ENCODE measurements around the gene ADD1. TPM values are rescaled to one million over a fixed set of nuclear protein-coding genes. Genes with fewer than 3 reads are reported as not detected.

The ADD1 gene
- total RNA-seq, 1 experiment from 2014 or later = 163 TPM

DNA sequence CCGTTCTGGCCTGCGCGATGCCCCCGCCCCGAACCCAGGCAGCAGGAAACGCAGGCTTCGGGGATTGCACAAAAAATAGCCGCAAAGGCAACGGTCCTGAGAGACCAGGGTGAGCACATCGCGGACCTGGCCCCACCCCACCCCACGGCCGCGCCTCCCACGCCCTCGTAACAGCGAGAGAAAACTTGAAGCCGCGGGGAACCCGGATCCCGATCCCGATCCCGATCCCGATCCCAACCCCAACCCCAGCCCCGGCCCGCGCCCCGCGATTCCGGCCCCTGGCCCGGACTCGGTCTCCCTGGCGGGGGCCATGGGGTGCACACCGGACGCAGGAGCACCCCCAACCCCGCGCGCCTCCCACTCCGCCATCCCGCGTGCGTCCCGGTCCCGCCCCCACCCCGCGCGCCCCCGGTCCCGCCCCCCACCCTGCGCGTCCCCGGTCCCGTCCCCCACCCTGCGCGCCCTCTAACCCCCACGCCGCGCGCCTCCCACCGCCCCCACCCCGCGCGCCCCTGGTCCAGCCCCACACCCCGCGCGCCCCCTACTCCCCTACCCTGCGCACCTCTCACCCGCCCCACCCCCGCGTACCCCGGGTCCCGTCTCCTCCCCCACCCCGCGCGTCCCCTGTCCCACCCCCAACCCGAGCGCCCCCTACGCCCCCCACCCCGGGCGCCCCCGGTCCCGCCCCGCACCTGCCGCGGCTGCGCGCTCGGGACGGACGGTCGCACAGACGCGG, 90.6 kb downstream of the ADD1 start:
- Mint-ChIP-seq H3K27ac (no peak overlapping the region), H3K36me3 (ENCODE audit: insufficient read depth in 1 of 3, low read depth in 3 of 3) (peaks cover 20 to 61% (median 46%) of the 10 kb centered on the region in 3 experiments; a peak in 6 of 7 replicates), H3K27me3 (ENCODE audit: low read depth) (no peaks in the 10 kb centered on the region; the same call in 1 of the 2 replicates), H3K4me1 (peaks cover 28 to 30% of the 10 kb centered on the region in 2 experiments), H3K4me3 (peak overlapping the region; percentile 81 to 89), H3K9me3 (no peaks in the 10 kb centered on the region)
- Histone ChIP-seq H3K14ac (ENCODE audit: insufficient read depth, low read length) (no peak overlapping the region), H2BK120ac (ENCODE audit: low read depth, low read length, poor library complexity, severe bottlenecking) (no peak overlapping the region), H3T11ph (ENCODE audit: low read length) (no peak overlapping the region), H3K9ac (ENCODE audit: extremely low read depth, insufficient read length, low read length) (no peak overlapping the region), H3K4ac (ENCODE audit: low read depth, low read length) (no peak overlapping the region), H2BK12ac (ENCODE audit: insufficient read length, low read depth, low read length) (no peak overlapping the region), H4K91ac (ENCODE audit: insufficient read length, low read depth, low read length) (no peak overlapping the region), H3K27me3 (ENCODE audit: insufficient read depth, low read length) (no peaks in the 10 kb centered on the region), H3K79me1 (ENCODE audit: insufficient read depth, low read depth, low read length, poor library complexity, severe bottlenecking) (no peaks in the 10 kb centered on the region), H3K4me1 (ENCODE audit: insufficient read depth, low read length) (no peaks in the 10 kb centered on the region), H2BK20ac (ENCODE audit: low read depth, low read length, poor library complexity, severe bottlenecking) (no peak overlapping the region), H2AFZ (ENCODE audit: low read length) (no peak overlapping the region), H2AK5ac (ENCODE audit: insufficient read length, low read length) (no peak overlapping the region), H4K8ac (replicated peaks; ENCODE audit: insufficient read length, low read depth, low read length) (no peak overlapping the region), H3K23me2 (ENCODE audit: insufficient read length, low read depth, low read length, poor library complexity, severe bottlenecking) (peaks cover 10% of the 10 kb centered on the region), H3K23ac (ENCODE audit: insufficient read length, low read depth, low read length) (no peak overlapping the region), H3K56ac (ENCODE audit: insufficient read length, low read depth, low read length) (no peak overlapping the region), H3K18ac (ENCODE audit: insufficient read length, low read depth, low read length) (no peak overlapping the region), H2BK5ac (ENCODE audit: insufficient read length, low read length) (no peak overlapping the region), H4K5ac (ENCODE audit: insufficient read length, low read depth, low read length) (no peak overlapping the region), H3K9me3 (ENCODE audit: control insufficient read depth, low read depth, low read length) (no peaks in the 10 kb centered on the region), H3K79me2 (ENCODE audit: insufficient read depth, low read length) (no peaks in the 10 kb centered on the region; the same call in 1 of the 2 replicates), H4K20me1 (ENCODE audit: control insufficient read depth, insufficient read depth, insufficient read length) (no peaks in the 10 kb centered on the region), H3K4me2 (ENCODE audit: insufficient read depth, insufficient read length, low read length) (peak overlapping the region; percentile 35), H3K27ac (ENCODE audit: insufficient read length, low read depth, low read length) (no peak overlapping the region), H2BK15ac (ENCODE audit: low read depth, low read length) (no peak overlapping the region)
- no peak for DNase-seq
- WGBS (ENCODE audit: extremely low coverage, insufficient read length, low lambda C conversion rate) = no CpG with 5 or more reads among the region's 93 CpGs
- TF ChIP-seq, protein P1, sequence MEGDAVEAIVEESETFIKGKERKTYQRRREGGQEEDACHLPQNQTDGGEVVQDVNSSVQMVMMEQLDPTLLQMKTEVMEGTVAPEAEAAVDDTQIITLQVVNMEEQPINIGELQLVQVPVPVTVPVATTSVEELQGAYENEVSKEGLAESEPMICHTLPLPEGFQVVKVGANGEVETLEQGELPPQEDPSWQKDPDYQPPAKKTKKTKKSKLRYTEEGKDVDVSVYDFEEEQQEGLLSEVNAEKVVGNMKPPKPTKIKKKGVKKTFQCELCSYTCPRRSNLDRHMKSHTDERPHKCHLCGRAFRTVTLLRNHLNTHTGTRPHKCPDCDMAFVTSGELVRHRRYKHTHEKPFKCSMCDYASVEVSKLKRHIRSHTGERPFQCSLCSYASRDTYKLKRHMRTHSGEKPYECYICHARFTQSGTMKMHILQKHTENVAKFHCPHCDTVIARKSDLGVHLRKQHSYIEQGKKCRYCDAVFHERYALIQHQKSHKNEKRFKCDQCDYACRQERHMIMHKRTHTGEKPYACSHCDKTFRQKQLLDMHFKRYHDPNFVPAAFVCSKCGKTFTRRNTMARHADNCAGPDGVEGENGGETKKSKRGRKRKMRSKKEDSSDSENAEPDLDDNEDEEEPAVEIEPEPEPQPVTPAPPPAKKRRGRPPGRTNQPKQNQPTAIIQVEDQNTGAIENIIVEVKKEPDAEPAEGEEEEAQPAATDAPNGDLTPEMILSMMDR (conservative IDR thresholded peaks at IDR 0.05) = no peak
